GM13977 (cell line): ENCODE measurements around the gene SLFN11.

Experiments used
- DNase-seq: peaks from one replicate; pipeline ENCODE4 v3.0.0; 2012; ENCODE audit warnings: low spot score
- in situ Hi-C: fragments of 300-500 bp; cut with MboI; formaldehyde crosslinking; loops from one replicate; pipeline ENCODE4 v1.12.0; 2022; ENCODE audit warnings: low sequenced_read_pairs, low pct_unique_long_range_greater_than_20kb, mixed read lengths, inconsistent platforms; ENCODE audit not compliant: unreplicated experiment
- TF ChIP-seq, protein P1 (sequence below): IDR thresholded peaks from 2 replicates; pipeline ENCODE4 v1.5.1; 2012; ENCODE audit warnings: mild to moderate bottlenecking, control low read depth; ENCODE audit not compliant: insufficient read depth; ENCODE audit errors: extremely low read depth, missing control alignments

The SLFN11 gene

DNA sequence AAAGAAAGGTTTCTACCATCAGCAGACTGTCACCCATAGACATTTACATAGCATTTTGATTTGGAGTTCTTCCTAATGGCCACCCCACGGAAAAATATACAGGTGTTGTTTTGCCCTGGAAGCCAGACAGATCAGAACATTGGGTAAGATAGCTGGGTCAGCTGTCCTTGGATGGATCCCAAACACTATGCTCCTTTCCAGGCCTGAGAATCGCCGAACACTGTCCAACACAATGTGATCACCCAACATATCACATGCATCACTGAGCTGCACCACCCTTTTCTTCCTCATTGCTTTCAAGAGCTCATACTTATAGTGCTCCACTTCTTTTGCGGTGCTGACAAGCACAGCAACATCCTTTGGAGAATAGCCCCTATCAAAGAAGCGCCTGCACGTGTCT, 21.1 kb downstream of the SLFN11 start:
- no peak for DNase-seq
- in situ Hi-C loops: no loop called here
- TF ChIP-seq, protein P1, sequence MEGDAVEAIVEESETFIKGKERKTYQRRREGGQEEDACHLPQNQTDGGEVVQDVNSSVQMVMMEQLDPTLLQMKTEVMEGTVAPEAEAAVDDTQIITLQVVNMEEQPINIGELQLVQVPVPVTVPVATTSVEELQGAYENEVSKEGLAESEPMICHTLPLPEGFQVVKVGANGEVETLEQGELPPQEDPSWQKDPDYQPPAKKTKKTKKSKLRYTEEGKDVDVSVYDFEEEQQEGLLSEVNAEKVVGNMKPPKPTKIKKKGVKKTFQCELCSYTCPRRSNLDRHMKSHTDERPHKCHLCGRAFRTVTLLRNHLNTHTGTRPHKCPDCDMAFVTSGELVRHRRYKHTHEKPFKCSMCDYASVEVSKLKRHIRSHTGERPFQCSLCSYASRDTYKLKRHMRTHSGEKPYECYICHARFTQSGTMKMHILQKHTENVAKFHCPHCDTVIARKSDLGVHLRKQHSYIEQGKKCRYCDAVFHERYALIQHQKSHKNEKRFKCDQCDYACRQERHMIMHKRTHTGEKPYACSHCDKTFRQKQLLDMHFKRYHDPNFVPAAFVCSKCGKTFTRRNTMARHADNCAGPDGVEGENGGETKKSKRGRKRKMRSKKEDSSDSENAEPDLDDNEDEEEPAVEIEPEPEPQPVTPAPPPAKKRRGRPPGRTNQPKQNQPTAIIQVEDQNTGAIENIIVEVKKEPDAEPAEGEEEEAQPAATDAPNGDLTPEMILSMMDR: no peak

GRCh38 chr17:35350493-35350892, 22.9 kb downstream of the SLFN11 start:
- in situ Hi-C loops: no loop called here
- DNase-seq: no peak
- TF ChIP-seq, protein P1: no peak

DNA sequence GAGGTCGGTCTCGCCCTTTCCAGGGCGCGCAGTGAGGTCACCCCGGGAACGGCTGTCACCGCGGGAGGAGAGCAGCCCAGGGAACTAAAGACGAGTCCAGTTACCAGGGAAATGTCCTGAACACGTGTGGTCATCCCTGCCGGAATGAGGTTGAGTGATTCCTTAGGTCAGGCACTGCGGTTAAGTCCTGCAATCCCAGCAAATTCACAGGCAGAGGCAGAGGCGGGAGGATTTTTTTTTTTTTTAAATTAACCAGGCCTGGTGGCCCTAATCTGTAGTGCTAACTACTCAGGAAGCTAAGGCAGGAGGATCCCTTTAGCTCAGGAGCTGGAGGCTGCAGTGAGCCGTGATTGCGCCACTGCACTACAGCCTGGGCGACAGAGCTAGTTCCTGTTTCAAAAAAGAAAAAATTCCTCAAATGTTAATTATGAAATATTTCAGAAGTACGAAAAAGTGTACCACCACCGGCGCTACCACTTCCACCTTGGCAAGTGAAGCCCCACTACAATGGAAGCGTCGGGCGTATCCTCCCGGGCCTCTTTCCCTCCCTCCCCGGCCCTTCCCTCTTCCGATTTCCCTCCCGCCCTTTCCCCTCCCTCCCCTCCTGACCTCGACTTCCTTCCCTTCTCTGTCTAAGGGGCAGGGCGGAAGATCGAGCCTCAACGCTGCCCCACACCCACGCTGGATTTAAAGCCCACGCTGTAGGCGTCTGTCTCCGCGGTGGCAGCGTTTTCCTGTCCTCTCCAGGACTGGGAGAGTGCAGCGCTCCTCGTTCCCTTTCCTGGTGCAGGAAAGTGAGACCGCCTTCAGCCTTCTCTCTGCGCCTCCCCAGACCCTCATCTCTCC, 27.3 kb downstream of the SLFN11 start:
- DNase-seq: peak; percentile 9
- in situ Hi-C loops: loop anchor here (10.0 kb wide), 1 partner anchor 59 kb away; no protein-coding TSS in a partner anchor
- TF ChIP-seq, protein P1: no peak

DNA sequence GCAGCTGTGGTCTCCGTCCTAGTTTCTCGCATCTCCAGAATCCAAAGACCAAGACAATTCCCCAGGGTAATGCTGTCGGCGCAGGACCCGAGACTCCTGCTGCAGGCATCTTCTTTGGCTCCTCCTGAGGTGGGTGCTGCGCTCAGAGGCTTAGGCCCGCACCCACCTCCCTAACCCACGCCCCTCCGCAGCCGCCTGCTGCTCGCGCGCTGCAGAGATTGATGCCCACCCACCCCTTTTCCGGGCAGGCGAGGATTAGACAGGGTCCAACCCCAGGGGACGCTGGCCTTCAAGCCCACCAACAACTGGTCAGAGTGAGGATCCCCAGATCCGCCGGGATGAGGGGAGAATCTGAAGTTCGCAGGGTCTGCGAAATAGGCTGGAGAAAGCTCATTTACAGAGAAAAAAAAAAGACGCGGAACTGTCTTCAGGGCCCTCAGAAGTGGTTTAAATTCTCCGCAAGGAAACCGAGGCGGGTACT, 27.9 kb downstream of the SLFN11 start:
- in situ Hi-C loops: loop anchor here (10.0 kb wide), 1 partner anchor 59 kb away; no protein-coding TSS in a partner anchor
- no peak for DNase-seq
- TF ChIP-seq, protein P1: no peak

- TF ChIP-seq, protein P1: no peak
- in situ Hi-C loops: loop anchor here (10.0 kb wide), 1 partner anchor 61 kb away; no protein-coding TSS in a partner anchor
- DNase-seq: no peak
Observed at GRCh38 chr17:35344262-35344661, 29.2 kb downstream of the SLFN11 start.

GRCh38 chr17:35342276-35342675, 31.1 kb downstream of the SLFN11 start:
- DNase-seq: no peak
- TF ChIP-seq, protein P1: no peak
- in situ Hi-C loops: loop anchor here (10.0 kb wide), 1 partner anchor 63 kb away; no protein-coding TSS in a partner anchor
